GM23338 (cell line): ENCODE data around the gene ZNF691. TPM values are rescaled to one million over a fixed set of nuclear protein-coding genes. Genes with fewer than 3 reads are reported as not detected.

ENCODE experiments used
- ATAC-seq: fragments of 200-7000 bp; cut with Tn5 transposase; 3 replicates; pipeline ENCODE4 v1.9.1; 2020
- DNase-seq: peaks from one replicate; pipeline ENCODE4 v3.0.0-alpha.2; 2015; ENCODE audit warnings: low spot score
- H2AFZ ChIP-seq: fragments of 200-600 bp; sonication (generic); 2 replicates; pipeline ENCODE4 v1.8.0; 2016; ENCODE audit warnings: antibody characterized with exemption, mild to moderate bottlenecking, moderate library complexity
- H3F3A ChIP-seq: fragments of 200-600 bp; sonication (generic); replicated peaks from 2 replicates; pipeline ENCODE4 v1.8.0; 2017; ENCODE audit warnings: antibody characterized with exemption, mixed run types, low read depth
- H3K27ac ChIP-seq: fragments of 200-600 bp; sonication (generic); 2 replicates; pipeline ENCODE4 v1.6.1; 2016; ENCODE audit warnings: low read depth
- H3K27me3 ChIP-seq: fragments of 200-600 bp; sonication (generic); 2 replicates; pipeline ENCODE4 v1.8.0; 2016; ENCODE audit warnings: mild to moderate bottlenecking, mixed run types, moderate library complexity; ENCODE audit not compliant: insufficient read depth
- H3K36me3 ChIP-seq: fragments of 200-600 bp; sonication (generic); 2 replicates; pipeline ENCODE4 v1.8.0; 2016; ENCODE audit warnings: mild to moderate bottlenecking; ENCODE audit not compliant: insufficient read depth
- H3K4me1 ChIP-seq: fragments of 200-600 bp; sonication (generic); 2 replicates; pipeline ENCODE4 v1.8.0; 2016; ENCODE audit warnings: mild to moderate bottlenecking, moderate library complexity; ENCODE audit not compliant: insufficient read depth
- H3K4me2 ChIP-seq: fragments of 200-600 bp; sonication (generic); 2 replicates; pipeline ENCODE4 v1.7.1; 2017; ENCODE audit warnings: mixed run types
- H3K4me3 ChIP-seq: fragments of 200-600 bp; sonication (generic); 2 replicates; pipeline ENCODE4 v1.6.1; 2016; ENCODE audit warnings: mixed run types
- H3K79me2 ChIP-seq: fragments of 200-600 bp; sonication (generic); replicated peaks from 2 replicates; pipeline ENCODE4 v1.8.0; 2017; ENCODE audit warnings: mild to moderate bottlenecking; ENCODE audit not compliant: insufficient read depth
- H3K9me2 ChIP-seq: fragments of 200-600 bp; sonication (generic); 2 replicates; pipeline ENCODE4 v1.8.0; 2017; ENCODE audit not compliant: insufficient read depth
- H4K20me1 ChIP-seq: fragments of 200-600 bp; sonication (generic); replicated peaks from 2 replicates; pipeline ENCODE4 v1.8.0; 2017; ENCODE audit warnings: mild to moderate bottlenecking; ENCODE audit not compliant: insufficient read depth
- H3K27ac Mint-ChIP-seq: 2 replicates; pipeline ENCODE4 v1.8.0; 2020; ENCODE audit warnings: inconsistent platforms, mild to moderate bottlenecking, moderate library complexity, mixed read lengths
- H3K27me3 Mint-ChIP-seq: 3 replicates; pipeline ENCODE4 v1.8.0; 2022; ENCODE audit warnings: low read depth, mild to moderate bottlenecking, moderate library complexity, mixed read lengths, inconsistent platforms; ENCODE audit not compliant: insufficient read depth, poor library complexity
- H3K36me3 Mint-ChIP-seq: 3 replicates; pipeline ENCODE4 v1.8.0; 2021; ENCODE audit warnings: low read depth, mild to moderate bottlenecking, inconsistent platforms, moderate library complexity, mixed read lengths
- H3K4me1 Mint-ChIP-seq: 3 replicates; pipeline ENCODE4 v1.8.0; 2020; ENCODE audit warnings: mild to moderate bottlenecking, inconsistent platforms, mixed read lengths
- H3K4me3 Mint-ChIP-seq: 3 replicates; pipeline ENCODE4 v1.8.0; 2021; ENCODE audit warnings: moderate library complexity, mild to moderate bottlenecking, inconsistent platforms, mixed read lengths
- H3K9me3 Mint-ChIP-seq: 3 replicates; pipeline ENCODE4 v1.8.0; 2020; ENCODE audit warnings: moderate library complexity, mild to moderate bottlenecking, inconsistent platforms, mixed read lengths
- CREB1 ChIP-seq: fragments of 250-450 bp; sonication (Bioruptor Pico); IDR thresholded peaks from 2 replicates; pipeline ENCODE4 v1.5.0; 2020; ENCODE audit warnings: low read depth, mild to moderate bottlenecking, moderate library complexity
- ETS1 ChIP-seq: IDR thresholded peaks from 2 replicates; pipeline ENCODE4 v1.6.1; 2016; ENCODE audit warnings: antibody characterized with exemption
- EZH2 ChIP-seq: fragments of 200-600 bp; sonication (generic); IDR thresholded peaks from one replicate; pipeline ENCODE4 v1.8.0; 2017; ENCODE audit warnings: antibody characterized with exemption, mild to moderate bottlenecking, low read depth; ENCODE audit not compliant: unreplicated experiment
- EZH2phosphoT487 ChIP-seq: fragments of 200-600 bp; sonication (generic); IDR thresholded peaks from one replicate; pipeline ENCODE4 v1.8.1; 2018; ENCODE audit warnings: antibody characterized with exemption; ENCODE audit not compliant: unreplicated experiment
- JUNB ChIP-seq: IDR thresholded peaks from one replicate; pipeline ENCODE4 v1.6.1; 2016; ENCODE audit warnings: antibody characterized with exemption; ENCODE audit not compliant: unreplicated experiment
- NANOG ChIP-seq: IDR thresholded peaks from 2 replicates; pipeline ENCODE4 v1.6.1; 2016; ENCODE audit warnings: antibody characterized with exemption, borderline replicate concordance
- POLR2AphosphoS5 ChIP-seq: IDR thresholded peaks from 2 replicates; pipeline ENCODE4 v1.6.1; 2016; ENCODE audit warnings: antibody characterized with exemption, low read depth
- STAT1 ChIP-seq: IDR thresholded peaks from one replicate; pipeline ENCODE4 v1.6.1; 2016; ENCODE audit warnings: antibody characterized with exemption; ENCODE audit not compliant: unreplicated experiment
- ZNF114 ChIP-seq: fragments of 250-450 bp; sonication (Bioruptor Pico); IDR thresholded peaks from 2 replicates; pipeline ENCODE4 v1.5.0; 2020; ENCODE audit warnings: mild to moderate bottlenecking, moderate library complexity
- ZNF331 ChIP-seq: fragments of 250-450 bp; sonication (Bioruptor Pico); IDR thresholded peaks from 2 replicates; pipeline ENCODE4 v1.5.0; 2020; ENCODE audit warnings: low read depth, mild to moderate bottlenecking, moderate library complexity
- polyA plus RNA-seq: library from polyadenylated mRNA; unstranded; fragments of >200 nt; fragmentation: Nextera tagmentation; extraction: Ambion mirVana; gene quantifications from 2 replicates; pipeline ENCODE4 v1.2.1, GENCODE V29; 2016
- total RNA-seq: library from RNA; depleted of rRNA; stranded (reverse); fragments of >200 nt; shearing (Covaris generic); gene quantifications from 2 replicates; pipeline ENCODE4 v1.2.3, GENCODE V29; 2014
- TF ChIP-seq, protein P1 (sequence below): IDR thresholded peaks from one replicate; pipeline ENCODE4 v1.6.1; 2018; ENCODE audit warnings: antibody characterized with exemption; ENCODE audit not compliant: unreplicated experiment

The ZNF691 gene
- total and polyA plus RNA-seq, 2 experiments from 2014 or later: 21.3 to 27.7 TPM

DNA sequence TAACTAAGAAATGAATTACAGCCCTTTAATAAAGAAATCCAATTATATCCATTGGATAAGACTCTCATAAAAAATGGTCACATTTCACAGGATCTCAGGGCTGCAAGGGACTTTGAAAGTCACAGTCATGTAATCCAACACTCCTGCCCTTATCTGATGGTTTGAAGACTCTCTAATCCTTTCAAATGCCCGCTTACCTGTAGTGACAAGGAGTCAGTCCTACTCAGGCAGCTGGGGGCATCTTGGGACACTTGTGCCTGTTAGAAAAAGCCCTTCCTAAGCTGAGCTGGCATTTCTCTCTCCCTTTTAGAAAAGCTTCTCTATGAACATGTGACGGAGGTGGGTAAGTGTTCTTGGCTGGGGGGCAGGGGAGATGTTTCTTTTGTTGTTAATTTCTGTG, 11.0 kb upstream of the ZNF691 start:
- H3K4me1 ChIP-seq: no peaks in the 10 kb centered on the region
- Mint-ChIP-seq H3K9me3 (no peaks in the 10 kb centered on the region), H3K27me3 (peaks cover 10% of the 10 kb centered on the region), H3K36me3 (no peaks in the 10 kb centered on the region; the same call in 2 of the 3 replicates), H3K27ac (no peak overlapping the region), H3K4me3 (no peak overlapping the region), H3K4me1 (no peaks in the 10 kb centered on the region)
- no peaks in the 10 kb centered on the region for H3K9me2 ChIP-seq
- H3F3A ChIP-seq: no peaks in the 10 kb centered on the region
- no peaks in the 10 kb centered on the region; the same call in 1 of the 2 replicates for H4K20me1 ChIP-seq
- H3K27me3 ChIP-seq: no peaks in the 10 kb centered on the region
- H3K36me3 ChIP-seq: no peaks in the 10 kb centered on the region
- DNase-seq (no peak), ATAC-seq (no peak)
- no peaks in the 10 kb centered on the region for H3K79me2 ChIP-seq
- H3K4me2 ChIP-seq: no peak overlapping the region
- no peak overlapping the region for H3K27ac ChIP-seq
- H2AFZ ChIP-seq: no peak overlapping the region
- no peak overlapping the region for H3K4me3 ChIP-seq
- TF ChIP-seq, protein P1, sequence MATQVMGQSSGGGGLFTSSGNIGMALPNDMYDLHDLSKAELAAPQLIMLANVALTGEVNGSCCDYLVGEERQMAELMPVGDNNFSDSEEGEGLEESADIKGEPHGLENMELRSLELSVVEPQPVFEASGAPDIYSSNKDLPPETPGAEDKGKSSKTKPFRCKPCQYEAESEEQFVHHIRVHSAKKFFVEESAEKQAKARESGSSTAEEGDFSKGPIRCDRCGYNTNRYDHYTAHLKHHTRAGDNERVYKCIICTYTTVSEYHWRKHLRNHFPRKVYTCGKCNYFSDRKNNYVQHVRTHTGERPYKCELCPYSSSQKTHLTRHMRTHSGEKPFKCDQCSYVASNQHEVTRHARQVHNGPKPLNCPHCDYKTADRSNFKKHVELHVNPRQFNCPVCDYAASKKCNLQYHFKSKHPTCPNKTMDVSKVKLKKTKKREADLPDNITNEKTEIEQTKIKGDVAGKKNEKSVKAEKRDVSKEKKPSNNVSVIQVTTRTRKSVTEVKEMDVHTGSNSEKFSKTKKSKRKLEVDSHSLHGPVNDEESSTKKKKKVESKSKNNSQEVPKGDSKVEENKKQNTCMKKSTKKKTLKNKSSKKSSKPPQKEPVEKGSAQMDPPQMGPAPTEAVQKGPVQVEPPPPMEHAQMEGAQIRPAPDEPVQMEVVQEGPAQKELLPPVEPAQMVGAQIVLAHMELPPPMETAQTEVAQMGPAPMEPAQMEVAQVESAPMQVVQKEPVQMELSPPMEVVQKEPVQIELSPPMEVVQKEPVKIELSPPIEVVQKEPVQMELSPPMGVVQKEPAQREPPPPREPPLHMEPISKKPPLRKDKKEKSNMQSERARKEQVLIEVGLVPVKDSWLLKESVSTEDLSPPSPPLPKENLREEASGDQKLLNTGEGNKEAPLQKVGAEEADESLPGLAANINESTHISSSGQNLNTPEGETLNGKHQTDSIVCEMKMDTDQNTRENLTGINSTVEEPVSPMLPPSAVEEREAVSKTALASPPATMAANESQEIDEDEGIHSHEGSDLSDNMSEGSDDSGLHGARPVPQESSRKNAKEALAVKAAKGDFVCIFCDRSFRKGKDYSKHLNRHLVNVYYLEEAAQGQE: no peak
- TF ChIP-seq ZNF114 (CRISPR knock-in tag) (no peak), NANOG (no peak)

DNA sequence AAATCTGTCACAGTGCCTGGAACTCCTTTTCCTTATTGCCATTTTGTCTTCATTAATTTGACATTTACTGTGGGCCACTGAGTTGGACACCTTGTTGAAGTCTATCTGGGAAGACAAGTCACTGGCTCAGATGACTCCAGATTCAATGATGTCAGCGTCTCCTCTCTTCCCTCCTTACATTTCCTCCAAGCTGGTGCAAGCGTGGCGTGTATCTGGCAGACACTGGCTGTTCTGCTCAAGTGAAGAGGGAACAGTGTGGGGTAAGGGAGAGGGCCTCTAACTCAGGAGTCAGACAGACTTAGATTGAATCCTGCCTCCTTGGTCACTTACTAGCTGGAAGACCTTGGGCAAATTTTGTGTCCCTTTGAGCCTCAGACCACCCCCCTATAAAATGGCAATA, 8.7 kb upstream of the ZNF691 start:
- Histone ChIP-seq H3F3A (no peaks in the 10 kb centered on the region), H3K27me3 (no peaks in the 10 kb centered on the region), H3K79me2 (no peaks in the 10 kb centered on the region), H4K20me1 (no peaks in the 10 kb centered on the region; the same call in 1 of the 2 replicates), H3K9me2 (no peaks in the 10 kb centered on the region), H3K4me1 (no peaks in the 10 kb centered on the region), H3K4me3 (no peak overlapping the region), H3K4me2 (no peak overlapping the region), H3K27ac (no peak overlapping the region), H3K36me3 (no peaks in the 10 kb centered on the region), H2AFZ (no peak overlapping the region)
- Mint-ChIP-seq H3K4me3 (no peak overlapping the region), H3K27me3 (peaks cover 4% of the 10 kb centered on the region), H3K9me3 (no peaks in the 10 kb centered on the region), H3K36me3 (peaks cover 7% of the 10 kb centered on the region), H3K4me1 (no peaks in the 10 kb centered on the region), H3K27ac (no peak overlapping the region)
- DNase-seq: no peak
- ATAC-seq: no peak
- TF ChIP-seq CREB1 (CRISPR knock-in tag): no peak
- no peak for TF ChIP-seq EZH2
- no peak for TF ChIP-seq EZH2phosphoT487
- no peak for TF ChIP-seq JUNB
- TF ChIP-seq ZNF114 (CRISPR knock-in tag): no peak
- no peak for TF ChIP-seq NANOG
- TF ChIP-seq, protein P1: no peak
- no peak for TF ChIP-seq POLR2AphosphoS5
- TF ChIP-seq STAT1: no peak
- TF ChIP-seq ETS1: no peak
- no peak for TF ChIP-seq ZNF331
